ENCODE results near the gene SLC25A12.
"Not testable (repeated sequence)": the region's sequence is repeated elsewhere in the genome, so short reads cannot be mapped to it uniquely, and the experiment has no call there.

Gene SLC25A12

DNA sequence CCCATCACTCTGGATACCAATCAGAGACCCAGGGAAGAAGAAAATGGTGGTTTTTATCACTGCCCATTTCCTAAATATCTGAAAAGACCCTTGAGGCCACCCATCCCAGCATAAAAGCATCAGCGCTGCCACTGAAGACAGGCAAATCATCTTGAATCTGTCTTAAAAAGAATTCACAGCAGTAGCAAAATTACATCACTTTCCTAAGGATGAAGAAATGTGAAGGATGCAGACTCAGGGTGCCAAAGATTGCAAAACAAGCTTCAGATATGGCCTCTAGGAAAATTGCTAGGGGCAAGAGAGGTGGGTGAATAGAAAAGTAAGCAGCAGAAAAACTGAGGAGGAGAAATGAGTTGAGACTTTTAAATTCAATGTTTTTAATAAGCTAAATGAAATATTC is 70.0 kb downstream of the SLC25A12 start:
- H3K79me2 ChIP-seq (ENCODE audit: control insufficient read depth, insufficient read depth, low read length, unreplicated experiment) = no peaks in the 10 kb centered on the region
- H2AFZ ChIP-seq (ENCODE audit: low read length, unreplicated experiment) = no peak overlapping the region
- H3K27me3 ChIP-seq (ENCODE audit: insufficient read depth, low read length) = no peaks in the 10 kb centered on the region
- H3K27ac ChIP-seq (ENCODE audit: low read depth, low read length) = no peak overlapping the region
- H3K4me1 ChIP-seq (ENCODE audit: control insufficient read depth, insufficient read depth, low read length, unreplicated experiment) = no peaks in the 10 kb centered on the region
- peaks cover 16% of the 10 kb centered on the region for H3K36me3 ChIP-seq (ENCODE audit: insufficient read depth, low read length)
- no peak overlapping the region for H3K4me3 ChIP-seq (ENCODE audit: low read depth, low read length)

DNA sequence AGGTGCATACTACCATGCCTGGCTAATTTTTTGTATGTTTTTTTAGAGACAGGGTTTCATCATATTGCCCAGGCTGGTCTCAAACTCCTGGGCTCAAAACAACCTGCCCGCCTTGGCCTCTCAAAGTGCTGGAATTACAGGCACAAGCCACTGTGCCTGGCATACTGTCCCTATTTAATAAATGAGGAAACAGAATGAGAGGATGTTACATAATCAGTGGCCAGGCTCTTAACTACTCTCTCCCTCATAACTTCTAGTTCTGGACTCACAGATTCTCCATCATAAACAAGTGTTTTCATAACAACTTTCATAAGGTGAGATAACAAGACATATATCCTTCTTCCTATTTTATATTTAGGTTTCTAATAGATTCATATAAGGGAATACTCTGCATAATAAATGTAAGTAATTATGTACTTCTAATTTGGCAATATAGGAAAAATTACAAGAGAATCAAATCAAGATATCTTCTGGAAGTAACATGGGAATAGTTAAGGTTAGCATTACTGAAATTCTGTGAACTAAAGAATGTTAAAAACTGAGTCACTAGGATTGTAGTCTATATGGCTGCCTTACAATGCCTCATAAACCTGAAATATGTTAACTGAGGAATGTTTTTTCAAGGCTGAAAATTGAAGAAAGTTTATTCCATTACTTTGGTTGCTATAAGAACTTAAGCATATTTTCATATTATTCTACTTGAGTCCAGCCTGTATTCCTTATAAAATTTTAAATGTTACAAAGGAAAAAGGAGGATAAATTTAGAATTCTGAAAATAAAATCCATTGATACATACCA is 71.3 kb downstream of the SLC25A12 start:
- no peaks in the 10 kb centered on the region for H3K27me3 ChIP-seq (ENCODE audit: insufficient read depth, low read length)
- H3K79me2 ChIP-seq (ENCODE audit: control insufficient read depth, insufficient read depth, low read length, unreplicated experiment) = no peaks in the 10 kb centered on the region
- no peak overlapping the region for H2AFZ ChIP-seq (ENCODE audit: low read length, unreplicated experiment)
- H3K27ac ChIP-seq (ENCODE audit: low read depth, low read length) = no peak overlapping the region
- peaks cover 7% of the 10 kb centered on the region; the same call in 1 of the 2 replicates for H3K36me3 ChIP-seq (ENCODE audit: insufficient read depth, low read length)
- H3K4me1 ChIP-seq (ENCODE audit: control insufficient read depth, insufficient read depth, low read length, unreplicated experiment) = no peaks in the 10 kb centered on the region
- H3K4me3 ChIP-seq (ENCODE audit: low read depth, low read length) = no peak overlapping the region

DNA sequence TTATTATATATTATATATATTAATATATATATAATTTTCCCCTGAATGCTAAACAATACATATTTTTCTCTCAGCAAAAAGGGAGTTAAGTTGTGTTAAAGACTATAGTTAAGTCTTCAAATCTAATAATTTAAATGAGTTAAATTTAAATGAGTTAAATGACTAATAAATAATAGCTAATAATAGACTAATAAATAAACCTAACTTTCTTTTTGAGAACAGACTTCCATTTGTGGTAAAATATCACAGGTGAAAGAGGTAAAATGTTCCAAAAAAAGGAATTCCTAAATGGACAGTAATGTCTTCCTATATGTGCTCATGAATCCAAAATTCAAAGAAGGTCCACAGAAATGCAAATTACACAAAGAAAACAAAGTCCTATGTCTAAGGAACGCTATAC is 74.6 kb downstream of the SLC25A12 start:
- no peak overlapping the region for H3K4me3 ChIP-seq (ENCODE audit: low read depth, low read length)
- H3K27ac ChIP-seq (ENCODE audit: low read depth, low read length) = no peak overlapping the region
- H3K79me2 ChIP-seq (ENCODE audit: control insufficient read depth, insufficient read depth, low read length, unreplicated experiment) = no peaks in the 10 kb centered on the region
- H3K27me3 ChIP-seq (ENCODE audit: insufficient read depth, low read length) = no peaks in the 10 kb centered on the region
- no peaks in the 10 kb centered on the region for H3K36me3 ChIP-seq (ENCODE audit: insufficient read depth, low read length)
- no peaks in the 10 kb centered on the region for H3K4me1 ChIP-seq (ENCODE audit: control insufficient read depth, insufficient read depth, low read length, unreplicated experiment)
- H2AFZ ChIP-seq (ENCODE audit: low read length, unreplicated experiment) = no peak overlapping the region

DNA sequence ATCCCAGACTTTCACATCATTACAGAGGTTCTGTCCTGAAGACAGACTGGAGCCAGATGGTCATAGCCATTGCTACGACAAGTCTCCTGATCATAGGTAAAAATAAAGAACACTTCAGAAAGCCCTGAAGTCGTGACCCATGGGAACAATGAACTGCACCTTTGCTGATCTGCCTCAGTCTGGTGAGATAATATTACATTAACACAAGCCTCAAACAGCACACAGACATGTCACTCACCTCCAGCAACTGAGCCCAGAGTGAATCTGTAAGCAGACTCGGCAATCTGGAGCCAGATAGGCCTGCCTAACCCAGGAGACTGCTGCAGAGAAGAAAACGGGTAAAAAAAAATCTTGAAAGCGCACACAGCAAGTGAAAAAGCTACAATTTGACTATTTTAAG is 79.2 kb downstream of the SLC25A12 start:
- Histone ChIP-seq H3K4me3 (ENCODE audit: low read depth, low read length) (no peak overlapping the region), H3K36me3 (ENCODE audit: insufficient read depth, low read length) (no peaks in the 10 kb centered on the region)

DNA sequence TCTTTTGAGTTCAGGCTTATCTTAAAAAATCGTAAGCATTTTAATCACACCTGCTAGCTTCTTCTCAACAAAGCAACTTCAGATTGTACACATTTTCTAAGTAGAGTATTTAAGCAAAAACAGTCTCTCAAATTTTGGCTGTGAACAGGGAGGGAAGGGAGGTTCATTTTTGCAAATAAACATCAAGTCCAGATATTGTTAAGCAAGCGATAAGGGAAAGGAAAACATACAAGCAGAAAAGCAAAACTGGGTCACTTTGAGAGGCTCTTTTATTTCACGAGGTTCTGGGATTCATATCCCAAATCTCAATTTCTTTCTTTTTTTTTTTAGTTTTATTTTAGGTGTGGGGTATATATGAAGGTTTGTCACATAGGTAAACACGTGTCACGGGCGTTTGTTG is 79.9 kb downstream of the SLC25A12 start:
- H3K4me3 ChIP-seq (ENCODE audit: low read depth, low read length) = no peak overlapping the region
- no peaks in the 10 kb centered on the region for H3K36me3 ChIP-seq (ENCODE audit: insufficient read depth, low read length)
- H3K27me3 ChIP-seq (ENCODE audit: insufficient read depth, low read length) = no peaks in the 10 kb centered on the region
- no peak overlapping the region for H3K27ac ChIP-seq (ENCODE audit: low read depth, low read length)
- no peaks in the 10 kb centered on the region for H3K79me2 ChIP-seq (ENCODE audit: control insufficient read depth, insufficient read depth, low read length, unreplicated experiment)
- no peak overlapping the region for H2AFZ ChIP-seq (ENCODE audit: low read length, unreplicated experiment)
- H3K4me1 ChIP-seq (ENCODE audit: control insufficient read depth, insufficient read depth, low read length, unreplicated experiment) = no peaks in the 10 kb centered on the region

More for the DNA sequence above, 79.2 kb downstream of the SLC25A12 start:
- Histone ChIP-seq H2AFZ (ENCODE audit: low read length, unreplicated experiment) (no peak overlapping the region), H3K27me3 (ENCODE audit: insufficient read depth, low read length) (no peaks in the 10 kb centered on the region), H3K79me2 (ENCODE audit: control insufficient read depth, insufficient read depth, low read length, unreplicated experiment) (no peaks in the 10 kb centered on the region), H3K4me1 (ENCODE audit: control insufficient read depth, insufficient read depth, low read length, unreplicated experiment) (no peaks in the 10 kb centered on the region), H3K27ac (ENCODE audit: low read depth, low read length) (no peak overlapping the region)

DNA sequence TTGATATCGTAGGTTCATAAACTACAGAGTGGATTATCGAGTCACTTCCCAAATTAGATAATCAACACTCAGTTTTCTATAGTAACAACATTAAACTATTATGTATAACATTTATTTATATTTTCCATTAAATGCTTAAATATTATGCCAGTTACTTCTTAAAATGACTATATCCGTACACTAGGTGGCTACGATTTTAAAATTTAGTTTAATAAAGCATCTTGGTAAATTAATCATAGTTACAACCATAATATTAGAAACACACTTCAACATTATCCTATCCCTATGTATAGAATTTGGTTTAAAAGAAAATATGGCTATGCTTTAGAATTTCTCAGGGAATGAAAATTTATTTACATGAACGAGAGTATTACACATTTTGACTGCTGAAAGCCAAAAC is 80.3 kb downstream of the SLC25A12 start:
- Histone ChIP-seq H3K27ac (ENCODE audit: low read depth, low read length) (no peak overlapping the region), H3K27me3 (ENCODE audit: insufficient read depth, low read length) (no peaks in the 10 kb centered on the region), H3K4me1 (ENCODE audit: control insufficient read depth, insufficient read depth, low read length, unreplicated experiment) (no peaks in the 10 kb centered on the region), H3K79me2 (ENCODE audit: control insufficient read depth, insufficient read depth, low read length, unreplicated experiment) (no peaks in the 10 kb centered on the region), H3K4me3 (ENCODE audit: low read depth, low read length) (no peak overlapping the region), H2AFZ (ENCODE audit: low read length, unreplicated experiment) (no peak overlapping the region), H3K36me3 (ENCODE audit: insufficient read depth, low read length) (no peaks in the 10 kb centered on the region)

DNA sequence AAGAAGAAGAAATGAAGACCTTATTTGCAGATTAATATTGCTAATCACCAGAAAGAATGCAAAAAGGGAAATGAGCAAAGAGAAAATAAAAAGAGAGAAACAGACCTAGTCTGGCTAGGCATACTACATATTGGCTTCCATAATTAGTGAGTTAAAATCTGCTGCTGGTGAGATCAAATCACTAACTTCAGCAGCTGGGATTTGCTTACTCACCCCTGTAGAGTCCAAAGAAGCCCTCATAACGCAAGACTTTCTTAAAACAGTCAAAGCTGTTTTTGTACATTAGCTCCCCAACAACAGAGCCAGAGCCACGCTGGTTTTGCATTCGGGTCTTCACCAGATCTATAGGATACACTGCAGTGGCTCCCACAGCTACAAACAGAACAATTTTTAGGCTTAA is 80.9 kb downstream of the SLC25A12 start:
- Histone ChIP-seq H3K27ac (ENCODE audit: low read depth, low read length) (no peak overlapping the region), H3K36me3 (ENCODE audit: insufficient read depth, low read length) (no peaks in the 10 kb centered on the region), H2AFZ (ENCODE audit: low read length, unreplicated experiment) (no peak overlapping the region), H3K4me3 (ENCODE audit: low read depth, low read length) (no peak overlapping the region), H3K4me1 (ENCODE audit: control insufficient read depth, insufficient read depth, low read length, unreplicated experiment) (no peaks in the 10 kb centered on the region), H3K79me2 (ENCODE audit: control insufficient read depth, insufficient read depth, low read length, unreplicated experiment) (no peaks in the 10 kb centered on the region), H3K27me3 (ENCODE audit: insufficient read depth, low read length) (no peaks in the 10 kb centered on the region)

DNA sequence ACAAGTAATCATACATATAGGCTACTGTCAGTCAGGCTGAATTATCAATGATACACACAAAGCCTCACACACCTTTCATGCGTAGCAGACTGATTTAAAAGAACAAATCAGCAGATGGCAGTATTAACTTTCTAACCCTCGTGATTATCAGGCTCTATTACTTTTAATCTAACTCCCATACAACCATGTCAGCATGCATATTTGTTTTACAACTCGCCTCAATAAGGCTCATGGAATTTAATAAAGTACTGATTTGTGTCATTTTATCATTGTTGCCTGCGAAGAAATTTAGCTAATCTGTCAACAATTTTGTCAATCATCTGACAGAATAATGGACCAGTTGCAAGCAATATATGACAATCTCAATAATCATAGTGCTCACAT is 82.8 kb downstream of the SLC25A12 start:
- Histone ChIP-seq H3K4me1 (ENCODE audit: control insufficient read depth, insufficient read depth, low read length, unreplicated experiment) (peaks cover 8% of the 10 kb centered on the region), H3K36me3 (ENCODE audit: insufficient read depth, low read length) (no peaks in the 10 kb centered on the region), H2AFZ (ENCODE audit: low read length, unreplicated experiment) (no peak overlapping the region), H3K27me3 (ENCODE audit: insufficient read depth, low read length) (no peaks in the 10 kb centered on the region), H3K4me3 (ENCODE audit: low read depth, low read length) (no peak overlapping the region), H3K27ac (ENCODE audit: low read depth, low read length) (no peak overlapping the region), H3K79me2 (ENCODE audit: control insufficient read depth, insufficient read depth, low read length, unreplicated experiment) (no peaks in the 10 kb centered on the region)

DNA sequence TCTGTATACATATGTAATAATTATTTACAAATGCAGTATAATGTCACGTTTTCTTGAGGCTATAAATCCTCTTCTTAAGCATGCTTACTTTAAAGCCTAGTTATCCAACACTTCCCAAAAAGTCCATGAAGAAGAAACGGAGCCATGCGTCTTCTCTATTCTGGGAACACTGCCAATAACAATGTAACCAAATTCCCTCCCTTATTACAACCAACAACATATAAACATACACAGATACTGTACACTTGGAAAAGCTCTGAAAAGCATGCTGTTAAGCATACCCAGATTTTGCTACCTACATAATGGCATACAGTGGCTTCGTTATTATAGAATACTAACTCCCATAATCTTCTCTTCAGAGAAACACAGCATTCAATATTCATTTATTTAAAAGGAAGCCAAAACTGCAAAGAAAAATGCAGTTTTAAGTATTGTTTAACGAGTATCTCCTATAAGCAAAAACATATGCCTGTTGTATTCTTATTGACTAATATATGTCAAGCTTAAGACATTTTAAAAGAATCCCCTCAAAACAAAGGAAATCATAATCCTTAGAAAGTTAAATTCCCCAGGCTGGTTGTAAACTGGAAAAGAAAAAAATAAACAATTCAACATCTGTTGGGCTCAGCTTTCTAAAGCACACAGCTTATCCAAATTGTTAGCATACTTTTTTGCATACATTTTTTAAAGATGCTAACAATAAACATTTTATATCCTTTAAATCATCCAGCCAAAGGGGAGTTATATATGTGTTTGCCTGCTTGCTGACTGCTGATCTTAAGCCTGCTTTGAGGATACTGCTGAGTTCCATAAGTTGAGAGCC is 83.4 kb downstream of the SLC25A12 start:
- H3K4me3 ChIP-seq (ENCODE audit: low read depth, low read length) = no peak overlapping the region
- H3K4me1 ChIP-seq (ENCODE audit: control insufficient read depth, insufficient read depth, low read length, unreplicated experiment) = peaks cover 8% of the 10 kb centered on the region
- H2AFZ ChIP-seq (ENCODE audit: low read length, unreplicated experiment) = no peak overlapping the region
- no peaks in the 10 kb centered on the region for H3K36me3 ChIP-seq (ENCODE audit: insufficient read depth, low read length)
- H3K79me2 ChIP-seq (ENCODE audit: control insufficient read depth, insufficient read depth, low read length, unreplicated experiment) = no peaks in the 10 kb centered on the region
- no peak overlapping the region for H3K27ac ChIP-seq (ENCODE audit: low read depth, low read length)
- H3K27me3 ChIP-seq (ENCODE audit: insufficient read depth, low read length) = no peaks in the 10 kb centered on the region

DNA sequence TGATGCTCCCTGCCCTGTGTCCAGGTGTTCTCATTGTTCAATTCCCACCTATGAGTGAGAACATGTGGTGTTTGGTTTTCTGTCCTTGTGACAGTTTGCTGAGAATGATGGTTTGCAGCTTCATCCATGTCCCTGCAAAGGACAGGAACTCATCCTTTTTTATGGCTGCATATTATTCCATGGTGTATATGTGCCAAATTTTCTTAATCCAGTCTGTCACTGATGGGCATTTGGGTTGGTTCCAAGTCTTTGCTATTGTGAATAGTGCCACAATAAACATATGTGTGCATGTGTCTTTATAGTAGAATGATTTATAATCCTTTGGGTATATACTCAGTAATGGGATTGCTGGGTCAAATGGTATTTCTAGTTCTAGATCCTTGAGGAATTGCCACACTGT is 85.2 kb downstream of the SLC25A12 start:
- H3K27ac ChIP-seq (ENCODE audit: low read depth, low read length); H3K27me3 ChIP-seq (ENCODE audit: insufficient read depth, low read length); H3K79me2 ChIP-seq (ENCODE audit: control insufficient read depth, insufficient read depth, low read length, unreplicated experiment); H3K4me1 ChIP-seq (ENCODE audit: control insufficient read depth, insufficient read depth, low read length, unreplicated experiment); H2AFZ ChIP-seq (ENCODE audit: low read length, unreplicated experiment); H3K4me3 ChIP-seq (ENCODE audit: low read depth, low read length); H3K36me3 ChIP-seq (ENCODE audit: insufficient read depth, low read length): not testable (repeated sequence)

All from ACC112 (cell line).